OCI-LY7 (cell line): ENCODE results near the gene LRG1.

Experiments used
- EZH2phosphoT487 ChIP-seq: fragments of 200-600 bp; sonication (generic); IDR thresholded peaks from 2 replicates; pipeline ENCODE4 v1.6.1; 2018; ENCODE audit warnings: low read depth, borderline replicate concordance, mild to moderate bottlenecking, mixed run types, antibody characterized with exemption, low read length, moderate library complexity, mixed read lengths
- TF ChIP-seq, protein P1 (sequence below): fragments of 200-600 bp; sonication (generic); conservative IDR thresholded peaks from 2 replicates; pipeline ENCODE4 v1.5.1; 2014; ENCODE audit warnings: mild to moderate bottlenecking, antibody characterized with exemption, low read length, moderate library complexity, mixed read lengths

DNA sequence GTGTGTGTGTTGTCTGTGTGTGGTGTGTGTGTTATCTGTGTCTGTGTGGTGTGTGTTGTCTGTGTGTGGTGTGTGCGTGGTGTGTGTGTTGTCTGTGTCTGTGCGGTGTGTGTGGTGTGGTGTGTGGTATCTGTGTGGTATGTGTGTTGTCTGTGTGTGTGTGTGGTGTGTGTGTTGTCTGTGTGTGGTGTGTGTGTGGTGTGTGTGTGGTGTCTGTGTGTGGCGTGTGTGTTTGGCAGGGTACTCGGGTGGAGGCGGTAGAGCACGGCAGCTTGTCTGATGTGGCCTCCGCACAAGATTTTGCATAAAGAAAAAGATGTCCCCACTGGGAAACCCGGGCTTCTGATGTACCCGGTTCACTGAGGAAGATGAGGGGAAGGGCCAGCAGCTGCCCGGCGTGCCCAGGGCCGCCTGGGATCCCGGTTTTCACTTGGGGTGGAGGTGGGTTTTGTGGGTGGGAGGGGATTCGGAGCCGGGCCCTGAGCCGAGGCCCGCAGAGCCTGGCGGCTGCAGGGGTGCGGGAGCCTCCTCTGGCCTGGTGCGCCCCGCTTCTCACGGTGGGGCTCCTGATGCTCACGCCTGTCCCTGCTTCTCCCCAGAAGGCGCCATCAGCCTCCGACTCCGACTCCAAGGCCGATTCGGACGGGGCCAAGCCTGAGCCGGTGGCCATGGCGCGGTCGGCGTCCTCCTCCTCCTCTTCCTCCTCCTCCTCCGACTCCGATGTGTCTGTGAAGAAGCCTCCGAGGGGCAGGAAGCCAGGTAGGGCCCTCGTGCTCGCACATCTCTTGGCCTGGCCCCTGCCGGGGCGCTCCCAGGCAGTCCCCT lies 46.5 kb downstream of the LRG1 start:
- TF ChIP-seq, protein P1, sequence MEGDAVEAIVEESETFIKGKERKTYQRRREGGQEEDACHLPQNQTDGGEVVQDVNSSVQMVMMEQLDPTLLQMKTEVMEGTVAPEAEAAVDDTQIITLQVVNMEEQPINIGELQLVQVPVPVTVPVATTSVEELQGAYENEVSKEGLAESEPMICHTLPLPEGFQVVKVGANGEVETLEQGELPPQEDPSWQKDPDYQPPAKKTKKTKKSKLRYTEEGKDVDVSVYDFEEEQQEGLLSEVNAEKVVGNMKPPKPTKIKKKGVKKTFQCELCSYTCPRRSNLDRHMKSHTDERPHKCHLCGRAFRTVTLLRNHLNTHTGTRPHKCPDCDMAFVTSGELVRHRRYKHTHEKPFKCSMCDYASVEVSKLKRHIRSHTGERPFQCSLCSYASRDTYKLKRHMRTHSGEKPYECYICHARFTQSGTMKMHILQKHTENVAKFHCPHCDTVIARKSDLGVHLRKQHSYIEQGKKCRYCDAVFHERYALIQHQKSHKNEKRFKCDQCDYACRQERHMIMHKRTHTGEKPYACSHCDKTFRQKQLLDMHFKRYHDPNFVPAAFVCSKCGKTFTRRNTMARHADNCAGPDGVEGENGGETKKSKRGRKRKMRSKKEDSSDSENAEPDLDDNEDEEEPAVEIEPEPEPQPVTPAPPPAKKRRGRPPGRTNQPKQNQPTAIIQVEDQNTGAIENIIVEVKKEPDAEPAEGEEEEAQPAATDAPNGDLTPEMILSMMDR = no peak
- no peak for TF ChIP-seq EZH2phosphoT487
